Hepatocyte (in vitro differentiated cells): ENCODE measurements around the gene PAX6.
A peak's percentile ranks its signal among the peaks of the same experiment; 100 is the strongest.

Experiments used
- EZH2 ChIP-seq: fragments of 200-600 bp; sonication (generic); IDR thresholded peaks from 2 replicates; pipeline ENCODE4 v1.6.1; 2016; ENCODE audit warnings: antibody characterized with exemption, mild to moderate bottlenecking, borderline replicate concordance
- EZH2phosphoT487 ChIP-seq: fragments of 200-600 bp; sonication (generic); IDR thresholded peaks from one replicate; pipeline ENCODE4 v1.6.1; 2018; ENCODE audit warnings: antibody characterized with exemption, mild to moderate bottlenecking, low read depth, moderate library complexity; ENCODE audit not compliant: unreplicated experiment, severe bottlenecking
- TF ChIP-seq, protein P1 (sequence below): fragments of 200-600 bp; sonication (generic); IDR thresholded peaks from 2 replicates; pipeline ENCODE4 v1.5.1; 2016; ENCODE audit warnings: antibody characterized with exemption, mild to moderate bottlenecking; ENCODE audit not compliant: poor library complexity

DNA sequence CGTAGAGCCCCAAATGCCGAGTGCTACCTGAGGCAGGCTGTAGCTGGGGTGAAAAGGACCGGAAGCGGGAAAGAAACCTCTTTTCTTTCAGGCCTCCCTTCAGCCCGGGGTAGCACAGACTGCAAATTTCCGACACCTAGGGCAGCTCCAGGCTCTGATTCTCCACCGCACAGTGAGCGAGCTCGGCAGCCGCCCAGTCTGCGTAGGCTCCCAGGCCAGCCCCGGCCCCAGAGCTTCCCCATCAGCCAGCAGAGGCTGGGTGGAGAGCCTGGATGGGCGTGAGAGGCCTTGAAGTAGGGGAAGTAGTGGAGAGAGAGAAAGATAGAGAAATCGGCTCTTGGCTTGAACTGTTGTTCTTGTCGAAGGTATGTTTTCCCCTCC, 9.3 kb upstream of the PAX6 start:
- TF ChIP-seq, protein P1, sequence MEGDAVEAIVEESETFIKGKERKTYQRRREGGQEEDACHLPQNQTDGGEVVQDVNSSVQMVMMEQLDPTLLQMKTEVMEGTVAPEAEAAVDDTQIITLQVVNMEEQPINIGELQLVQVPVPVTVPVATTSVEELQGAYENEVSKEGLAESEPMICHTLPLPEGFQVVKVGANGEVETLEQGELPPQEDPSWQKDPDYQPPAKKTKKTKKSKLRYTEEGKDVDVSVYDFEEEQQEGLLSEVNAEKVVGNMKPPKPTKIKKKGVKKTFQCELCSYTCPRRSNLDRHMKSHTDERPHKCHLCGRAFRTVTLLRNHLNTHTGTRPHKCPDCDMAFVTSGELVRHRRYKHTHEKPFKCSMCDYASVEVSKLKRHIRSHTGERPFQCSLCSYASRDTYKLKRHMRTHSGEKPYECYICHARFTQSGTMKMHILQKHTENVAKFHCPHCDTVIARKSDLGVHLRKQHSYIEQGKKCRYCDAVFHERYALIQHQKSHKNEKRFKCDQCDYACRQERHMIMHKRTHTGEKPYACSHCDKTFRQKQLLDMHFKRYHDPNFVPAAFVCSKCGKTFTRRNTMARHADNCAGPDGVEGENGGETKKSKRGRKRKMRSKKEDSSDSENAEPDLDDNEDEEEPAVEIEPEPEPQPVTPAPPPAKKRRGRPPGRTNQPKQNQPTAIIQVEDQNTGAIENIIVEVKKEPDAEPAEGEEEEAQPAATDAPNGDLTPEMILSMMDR = no peak
- TF ChIP-seq EZH2 = peak; percentile 64
- TF ChIP-seq EZH2phosphoT487 = peak; percentile 35
